Loucy (cell line): Measurements from ENCODE around the gene KAT14.

ENCODE experiments used
- H2AFZ ChIP-seq: fragments of 200-600 bp; sonication (generic); 2 replicates; pipeline ENCODE4 v1.6.0; 2016; ENCODE audit warnings: antibody characterized with exemption, mild to moderate bottlenecking, low read length, moderate library complexity
- H3F3A ChIP-seq: fragments of 200-600 bp; 2 replicates; pipeline ENCODE4 v1.6.0; 2016; ENCODE audit warnings: antibody characterized with exemption, low read depth, mild to moderate bottlenecking
- H3K27me3 ChIP-seq: fragments of 200-600 bp; sonication (generic); 2 replicates; pipeline ENCODE4 v1.6.1; 2014; ENCODE audit warnings: low read length, mild to moderate bottlenecking; ENCODE audit not compliant: insufficient read depth, poor library complexity, severe bottlenecking
- H3K36me3 ChIP-seq: fragments of 200-600 bp; sonication (generic); 2 replicates; pipeline ENCODE4 v1.6.1; 2016; ENCODE audit warnings: low read length; ENCODE audit not compliant: insufficient read depth
- H3K4me1 ChIP-seq: fragments of 200-600 bp; sonication (generic); 2 replicates; pipeline ENCODE4 v1.5.1; 2014; ENCODE audit warnings: low read length, mild to moderate bottlenecking; ENCODE audit not compliant: insufficient read depth, poor library complexity, severe bottlenecking
- H3K4me2 ChIP-seq: fragments of 200-600 bp; sonication (generic); 2 replicates; pipeline ENCODE4 v1.6.0; 2014; ENCODE audit warnings: antibody characterized with exemption, low read length, low read depth, mild to moderate bottlenecking; ENCODE audit not compliant: poor library complexity, severe bottlenecking
- H3K4me3 ChIP-seq: fragments of 200-600 bp; sonication (generic); 2 replicates; pipeline ENCODE4 v1.5.1; 2014; ENCODE audit warnings: low read length, mild to moderate bottlenecking, mixed read lengths; ENCODE audit not compliant: poor library complexity, severe bottlenecking
- H3K79me2 ChIP-seq: fragments of 200-600 bp; sonication (generic); 2 replicates; pipeline ENCODE4 v1.6.1; 2014; ENCODE audit warnings: low read length; ENCODE audit not compliant: insufficient read depth
- H3K9ac ChIP-seq: fragments of 200-600 bp; sonication (generic); 2 replicates; pipeline ENCODE4 v1.6.0; 2014; ENCODE audit warnings: mild to moderate bottlenecking, low read depth, low read length, moderate library complexity; ENCODE audit not compliant: poor library complexity, severe bottlenecking
- H3K9me2 ChIP-seq: fragments of 200-600 bp; sonication (generic); replicated peaks from 2 replicates; pipeline ENCODE4 v1.6.1; 2016; ENCODE audit warnings: low read depth, low read length, mixed read lengths
- H3K9me3 ChIP-seq: fragments of 200-600 bp; sonication (generic); 2 replicates; pipeline ENCODE4 v1.6.1; 2014; ENCODE audit warnings: mild to moderate bottlenecking, antibody characterized with exemption, low read length, low read depth; ENCODE audit not compliant: insufficient read depth
- H4K20me1 ChIP-seq: fragments of 200-600 bp; sonication (generic); 2 replicates; pipeline ENCODE4 v1.6.0; 2014; ENCODE audit warnings: antibody characterized with exemption, low read length, mild to moderate bottlenecking; ENCODE audit not compliant: insufficient read depth, poor library complexity, severe bottlenecking
- EZH2phosphoT487 ChIP-seq: fragments of 200-600 bp; IDR thresholded peaks from 2 replicates; pipeline ENCODE4 v1.6.1; 2018; ENCODE audit warnings: antibody characterized with exemption, mild to moderate bottlenecking, moderate library complexity, borderline replicate concordance
- TF ChIP-seq, protein P1 (sequence below): fragments of 200-600 bp; sonication (generic); conservative IDR thresholded peaks from 2 replicates; pipeline ENCODE4 v1.5.1; 2014; ENCODE audit warnings: mild to moderate bottlenecking, antibody characterized with exemption, low read length

KAT14 gene

DNA sequence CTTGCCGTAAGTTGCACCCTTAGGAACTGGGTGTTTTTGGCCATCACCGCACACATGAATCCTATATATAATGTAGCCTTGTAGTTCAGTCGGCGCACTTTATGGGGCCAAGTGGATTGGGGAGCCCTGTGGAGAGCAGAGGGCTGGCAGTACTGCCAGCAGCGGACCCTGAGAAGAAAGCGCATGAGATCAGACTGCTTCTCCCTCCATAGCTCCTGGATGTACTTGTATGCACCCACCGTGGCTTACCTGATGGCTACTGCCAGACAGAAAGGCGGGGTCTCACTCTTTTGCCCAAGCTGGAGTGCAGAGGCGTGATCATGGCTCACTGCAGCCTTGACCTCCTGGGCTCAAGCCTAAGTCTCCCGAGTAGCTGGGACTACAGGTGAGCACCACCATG, 47.2 kb upstream of the KAT14 start:
- no peak overlapping the region for H2AFZ ChIP-seq
- H3F3A ChIP-seq: no peaks in the 10 kb centered on the region
- no peaks in the 10 kb centered on the region for H3K9me3 ChIP-seq
- no peaks in the 10 kb centered on the region for H3K27me3 ChIP-seq
- no peaks in the 10 kb centered on the region for H3K36me3 ChIP-seq
- H3K9ac ChIP-seq: no peak overlapping the region
- no peak overlapping the region for H3K4me3 ChIP-seq
- no peak overlapping the region for H3K4me2 ChIP-seq
- H3K9me2 ChIP-seq: no peaks in the 10 kb centered on the region
- H3K4me1 ChIP-seq: no peaks in the 10 kb centered on the region
- TF ChIP-seq, protein P1, sequence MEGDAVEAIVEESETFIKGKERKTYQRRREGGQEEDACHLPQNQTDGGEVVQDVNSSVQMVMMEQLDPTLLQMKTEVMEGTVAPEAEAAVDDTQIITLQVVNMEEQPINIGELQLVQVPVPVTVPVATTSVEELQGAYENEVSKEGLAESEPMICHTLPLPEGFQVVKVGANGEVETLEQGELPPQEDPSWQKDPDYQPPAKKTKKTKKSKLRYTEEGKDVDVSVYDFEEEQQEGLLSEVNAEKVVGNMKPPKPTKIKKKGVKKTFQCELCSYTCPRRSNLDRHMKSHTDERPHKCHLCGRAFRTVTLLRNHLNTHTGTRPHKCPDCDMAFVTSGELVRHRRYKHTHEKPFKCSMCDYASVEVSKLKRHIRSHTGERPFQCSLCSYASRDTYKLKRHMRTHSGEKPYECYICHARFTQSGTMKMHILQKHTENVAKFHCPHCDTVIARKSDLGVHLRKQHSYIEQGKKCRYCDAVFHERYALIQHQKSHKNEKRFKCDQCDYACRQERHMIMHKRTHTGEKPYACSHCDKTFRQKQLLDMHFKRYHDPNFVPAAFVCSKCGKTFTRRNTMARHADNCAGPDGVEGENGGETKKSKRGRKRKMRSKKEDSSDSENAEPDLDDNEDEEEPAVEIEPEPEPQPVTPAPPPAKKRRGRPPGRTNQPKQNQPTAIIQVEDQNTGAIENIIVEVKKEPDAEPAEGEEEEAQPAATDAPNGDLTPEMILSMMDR: no peak
- TF ChIP-seq EZH2phosphoT487: no peak
- H3K79me2 ChIP-seq: no peaks in the 10 kb centered on the region
- H4K20me1 ChIP-seq: no peaks in the 10 kb centered on the region

DNA sequence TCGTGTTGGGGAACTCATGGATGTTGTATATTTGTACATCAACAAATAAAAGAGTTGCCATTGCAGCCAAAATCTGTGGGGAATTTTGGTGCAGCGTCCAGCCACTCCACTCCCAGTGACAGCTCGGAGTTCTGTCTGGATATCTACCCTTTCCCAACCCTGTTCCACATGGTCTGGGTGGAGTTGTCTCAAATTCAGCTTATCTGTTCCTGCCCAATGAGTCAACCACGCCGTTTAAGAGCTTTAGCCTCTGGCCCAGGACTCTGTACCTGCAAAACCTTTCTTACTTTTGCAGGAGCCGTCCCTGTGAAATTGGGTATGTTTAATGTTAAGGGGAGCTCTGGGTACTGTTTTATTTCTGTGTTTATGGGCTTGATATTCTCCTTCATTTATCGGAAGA, 46.0 kb upstream of the KAT14 start:
- no peaks in the 10 kb centered on the region for H3K36me3 ChIP-seq
- H3K4me1 ChIP-seq: no peaks in the 10 kb centered on the region
- no peaks in the 10 kb centered on the region for H3F3A ChIP-seq
- H3K4me2 ChIP-seq: no peak overlapping the region
- no peaks in the 10 kb centered on the region for H3K9me2 ChIP-seq
- no peak overlapping the region for H2AFZ ChIP-seq
- no peaks in the 10 kb centered on the region for H3K9me3 ChIP-seq
- H3K79me2 ChIP-seq: no peaks in the 10 kb centered on the region
- no peak overlapping the region for H3K9ac ChIP-seq
- no peak overlapping the region for H3K4me3 ChIP-seq
- TF ChIP-seq, protein P1: no peak
- no peak for TF ChIP-seq EZH2phosphoT487
- H4K20me1 ChIP-seq: no peaks in the 10 kb centered on the region
- H3K27me3 ChIP-seq: no peaks in the 10 kb centered on the region

DNA sequence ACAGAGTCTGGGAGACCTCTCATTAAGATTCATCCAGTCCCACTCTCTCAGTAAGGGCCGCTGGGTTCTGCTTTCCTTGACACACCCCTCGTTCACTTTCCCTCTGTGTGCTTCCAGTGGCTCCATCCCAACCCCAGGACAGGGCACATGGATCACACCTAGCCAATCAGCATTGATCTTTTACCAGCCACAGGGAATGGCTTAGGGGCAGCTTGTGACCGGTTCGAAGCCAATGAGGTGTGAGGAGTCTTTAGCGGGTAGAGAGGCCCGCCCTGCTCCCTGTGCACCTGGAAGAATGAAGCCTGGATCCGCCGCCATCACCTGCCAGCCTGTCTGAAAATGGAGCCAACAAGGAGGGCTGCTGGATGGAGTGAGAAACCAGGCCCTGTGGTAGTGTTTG, 44.8 kb upstream of the KAT14 start:
- H4K20me1 ChIP-seq: no peaks in the 10 kb centered on the region
- no peaks in the 10 kb centered on the region for H3K4me1 ChIP-seq
- TF ChIP-seq EZH2phosphoT487: no peak
- TF ChIP-seq, protein P1: no peak
- no peaks in the 10 kb centered on the region for H3F3A ChIP-seq
- H3K9ac ChIP-seq: no peak overlapping the region
- H3K4me3 ChIP-seq: no peak overlapping the region
- H3K4me2 ChIP-seq: no peak overlapping the region
- no peaks in the 10 kb centered on the region for H3K9me3 ChIP-seq
- H3K79me2 ChIP-seq: no peaks in the 10 kb centered on the region
- H3K9me2 ChIP-seq: no peaks in the 10 kb centered on the region
- H2AFZ ChIP-seq: no peak overlapping the region
- no peaks in the 10 kb centered on the region for H3K27me3 ChIP-seq
- H3K36me3 ChIP-seq: no peaks in the 10 kb centered on the region
